ENCODE data around the gene ZFYVE26.

Gene ZFYVE26

DNA sequence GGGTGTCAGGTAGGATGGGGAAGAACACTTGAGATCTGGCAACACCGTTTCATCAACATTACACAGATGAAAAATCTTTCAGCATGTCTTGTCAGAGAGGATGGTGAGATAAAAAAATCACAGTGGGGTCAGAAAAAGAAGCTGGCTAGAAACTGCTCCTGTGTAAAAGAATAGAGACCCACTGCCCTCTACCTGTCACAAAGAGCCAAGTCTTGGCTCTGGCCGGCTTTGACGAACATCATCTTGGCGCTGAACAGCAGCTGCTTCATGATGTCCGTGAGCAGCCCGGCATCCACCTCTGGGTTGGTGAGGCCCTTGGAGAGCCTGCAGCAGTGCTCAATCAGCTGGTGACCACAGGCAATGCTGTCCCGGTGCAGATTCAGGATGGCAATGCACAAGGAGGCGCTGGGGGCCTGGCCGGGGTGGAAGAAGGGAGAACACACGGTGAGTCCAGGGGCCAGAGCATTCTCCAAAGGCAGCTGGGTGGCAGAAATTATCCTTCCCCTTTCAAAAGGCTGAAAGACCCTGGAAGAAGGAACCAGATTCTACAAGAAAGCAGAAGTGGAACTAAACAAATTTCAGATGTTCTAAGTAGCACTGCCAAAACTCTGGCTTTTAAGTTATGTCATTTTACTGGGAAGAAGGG lies 50.2 kb downstream of the ZFYVE26 start:
- Histone ChIP-seq H3K9me3 (ENCODE audit: low read depth, low read length) (no peaks in the 10 kb centered on the region), H3K36me3 (ENCODE audit: insufficient read depth, low read length) (peaks cover 48% of the 10 kb centered on the region), H3K9ac (ENCODE audit: insufficient read length) (no peak overlapping the region), H3K4me3 (no peak overlapping the region), H3K27ac (no peak overlapping the region)
- no peak for DNase-seq (ENCODE audit: low read depth, low spot score)
- TF ChIP-seq POLR2AphosphoS5 (IDR thresholded peaks at IDR 0.05; ENCODE audit: borderline replicate concordance, low read depth, low read length): no peak
- TF ChIP-seq FOXP2 (optimal IDR thresholded peaks at IDR 0.05; ENCODE audit: control extremely low read depth, extremely low read length, insufficient read depth): no peak
- TF ChIP-seq EZH2 (IDR thresholded peaks at IDR 0.05): no peak

DNA sequence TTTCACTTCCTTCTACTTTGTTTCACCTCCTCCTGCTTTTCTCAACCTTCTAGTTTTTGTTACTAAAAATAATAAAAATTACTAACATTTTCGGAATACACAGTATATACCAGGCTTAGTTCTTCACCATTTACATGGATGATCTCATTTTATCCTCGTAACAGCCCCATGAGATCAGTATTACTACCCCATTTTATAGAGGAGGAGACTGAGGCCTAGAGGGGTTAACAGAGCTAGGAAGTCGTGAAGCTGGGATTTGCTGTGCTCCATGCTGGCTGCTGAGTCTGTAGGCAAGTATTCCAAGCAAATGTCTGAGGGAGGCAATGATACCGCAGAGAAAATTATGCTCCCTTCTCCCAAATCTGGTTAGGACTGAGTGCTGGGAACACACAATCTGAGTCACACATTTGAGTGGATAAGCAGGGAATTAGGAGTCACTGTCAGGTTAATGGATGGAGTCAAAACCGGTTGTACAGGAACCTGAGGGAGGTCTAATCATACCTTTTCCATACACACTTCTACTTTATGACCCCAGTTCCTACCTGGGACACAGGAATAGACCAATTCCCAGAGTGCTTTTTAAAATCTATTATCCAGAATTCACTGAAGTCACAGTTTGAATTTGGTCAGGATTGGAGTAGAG lies 51.1 kb downstream of the ZFYVE26 start:
- no peak overlapping the region for H3K27ac ChIP-seq
- H3K9ac ChIP-seq (ENCODE audit: insufficient read length): no peak overlapping the region
- no peaks in the 10 kb centered on the region for H3K9me3 ChIP-seq (ENCODE audit: low read depth, low read length)
- TF ChIP-seq POLR2AphosphoS5 (IDR thresholded peaks at IDR 0.05; ENCODE audit: borderline replicate concordance, low read depth, low read length) (no peak), EZH2 (IDR thresholded peaks at IDR 0.05) (no peak), FOXP2 (optimal IDR thresholded peaks at IDR 0.05; ENCODE audit: control extremely low read depth, extremely low read length, insufficient read depth) (no peak)
- H3K4me3 ChIP-seq: no peak overlapping the region
- H3K36me3 ChIP-seq (ENCODE audit: insufficient read depth, low read length): peaks cover 45% of the 10 kb centered on the region
- no peak for DNase-seq (ENCODE audit: low read depth, low spot score)

DNA sequence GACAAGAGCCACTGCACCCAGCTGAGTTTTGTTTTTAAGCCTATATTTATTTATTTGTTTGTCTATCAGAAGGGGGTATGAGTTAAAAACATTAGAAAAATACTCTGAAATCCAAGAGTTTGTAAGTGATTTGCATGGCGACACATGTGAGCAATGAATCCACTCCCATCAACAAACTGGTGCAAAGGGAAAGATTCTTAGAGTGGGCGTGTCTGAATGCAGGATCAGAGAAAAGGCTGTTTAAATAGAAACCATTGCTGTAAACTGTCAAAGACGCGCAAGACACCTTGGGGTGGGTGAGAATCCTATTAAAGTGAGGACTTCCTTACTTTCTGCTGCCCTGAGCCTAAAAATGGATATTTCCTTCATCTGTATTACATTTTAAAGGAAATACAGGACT lies 51.9 kb downstream of the ZFYVE26 start:
- TF ChIP-seq POLR2AphosphoS5 (IDR thresholded peaks at IDR 0.05; ENCODE audit: borderline replicate concordance, low read depth, low read length) (no peak), FOXP2 (optimal IDR thresholded peaks at IDR 0.05; ENCODE audit: control extremely low read depth, extremely low read length, insufficient read depth) (no peak), EZH2 (IDR thresholded peaks at IDR 0.05) (no peak)
- Histone ChIP-seq H3K27ac (no peak overlapping the region), H3K36me3 (ENCODE audit: insufficient read depth, low read length) (peaks cover 42% of the 10 kb centered on the region), H3K9me3 (ENCODE audit: low read depth, low read length) (no peaks in the 10 kb centered on the region), H3K9ac (ENCODE audit: insufficient read length) (no peak overlapping the region), H3K4me3 (no peak overlapping the region)
- no peak for DNase-seq (ENCODE audit: low read depth, low spot score)

DNA sequence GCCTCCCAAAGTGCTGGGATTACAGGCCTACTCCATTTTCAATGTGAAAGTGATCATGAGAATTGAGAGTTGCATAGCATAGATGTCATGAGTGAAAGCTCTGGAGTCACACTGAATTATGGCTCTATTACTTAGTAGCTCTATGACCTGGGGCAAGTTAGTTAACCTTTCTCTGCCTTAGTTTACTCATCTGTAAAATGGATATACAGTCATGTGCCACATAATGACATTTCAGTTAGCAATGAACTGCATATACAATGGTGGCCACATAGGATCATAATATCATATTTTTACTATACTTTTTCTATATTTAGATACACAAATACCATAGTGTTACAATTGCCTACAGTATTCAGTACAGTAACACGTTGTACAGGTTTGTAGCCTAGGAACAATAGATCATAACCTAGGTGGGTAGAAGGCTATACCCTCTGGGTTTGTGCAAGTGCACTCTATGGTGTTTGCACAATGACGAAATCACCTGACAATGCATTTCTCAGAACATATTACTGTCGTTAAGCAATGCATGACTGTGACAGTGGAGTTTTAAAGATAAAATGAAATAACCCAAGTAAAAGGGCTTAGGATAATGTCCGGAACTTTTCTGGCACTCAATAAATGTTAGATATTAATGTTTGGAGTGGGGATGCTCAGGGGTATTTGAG lies 53.1 kb downstream of the ZFYVE26 start:
- TF ChIP-seq EZH2 (IDR thresholded peaks at IDR 0.05) (no peak), POLR2AphosphoS5 (IDR thresholded peaks at IDR 0.05; ENCODE audit: borderline replicate concordance, low read depth, low read length) (no peak), FOXP2 (optimal IDR thresholded peaks at IDR 0.05; ENCODE audit: control extremely low read depth, extremely low read length, insufficient read depth) (no peak)
- no peak overlapping the region for H3K9ac ChIP-seq (ENCODE audit: insufficient read length)
- H3K27ac ChIP-seq: no peak overlapping the region
- no peak for DNase-seq (ENCODE audit: low read depth, low spot score)
- peaks cover 30% of the 10 kb centered on the region for H3K36me3 ChIP-seq (ENCODE audit: insufficient read depth, low read length)
- H3K4me3 ChIP-seq: no peak overlapping the region
- no peaks in the 10 kb centered on the region for H3K9me3 ChIP-seq (ENCODE audit: low read depth, low read length)

DNA sequence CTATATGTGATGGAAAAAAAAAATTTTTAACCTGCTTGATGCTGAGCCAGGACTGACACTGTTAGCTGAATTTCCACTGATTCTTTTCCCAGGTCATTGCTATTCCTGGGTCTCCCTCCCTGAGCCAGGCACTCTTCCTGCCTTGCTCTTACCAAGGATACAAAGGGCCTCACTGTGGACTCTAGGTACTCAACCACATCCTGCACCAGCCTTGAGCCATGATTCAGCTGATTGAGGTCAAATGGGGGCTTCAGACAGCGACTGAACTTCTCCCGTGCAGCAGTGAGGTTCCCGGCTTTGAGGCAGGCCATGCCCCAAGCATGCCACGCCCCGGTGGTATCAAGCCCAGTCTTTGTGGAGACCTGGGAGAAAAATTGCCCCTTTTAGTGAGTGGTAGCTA lies 54.3 kb downstream of the ZFYVE26 start:
- Histone ChIP-seq H3K36me3 (ENCODE audit: insufficient read depth, low read length) (peaks cover 21% of the 10 kb centered on the region; the same call in 1 of the 2 replicates), H3K9ac (ENCODE audit: insufficient read length) (no peak overlapping the region), H3K27ac (no peak overlapping the region), H3K4me3 (no peak overlapping the region), H3K9me3 (ENCODE audit: low read depth, low read length) (no peaks in the 10 kb centered on the region)
- no peak for TF ChIP-seq EZH2 (IDR thresholded peaks at IDR 0.05)
- TF ChIP-seq POLR2AphosphoS5 (IDR thresholded peaks at IDR 0.05; ENCODE audit: borderline replicate concordance, low read depth, low read length): no peak
- no peak for TF ChIP-seq FOXP2 (optimal IDR thresholded peaks at IDR 0.05; ENCODE audit: control extremely low read depth, extremely low read length, insufficient read depth)
- no peak for DNase-seq (ENCODE audit: low read depth, low spot score)

DNA sequence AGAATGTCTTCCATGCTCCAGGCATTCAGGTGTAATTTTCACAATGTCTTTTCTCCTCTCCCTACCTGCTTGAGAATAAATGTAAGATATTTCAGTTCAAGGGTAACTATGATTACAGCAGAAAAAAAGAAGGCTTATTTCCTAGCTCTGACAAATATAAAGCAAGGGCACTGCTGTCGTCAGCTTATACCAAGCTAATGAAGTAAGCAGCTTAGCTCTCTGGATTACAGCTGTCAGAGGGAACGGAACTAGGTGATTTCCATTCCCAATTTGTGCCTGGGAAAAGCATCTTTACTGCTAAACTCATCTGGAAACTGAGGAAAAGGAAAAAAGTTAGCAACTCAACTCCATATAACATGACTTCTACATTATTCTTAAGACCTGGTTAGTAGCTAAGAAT lies 56.5 kb downstream of the ZFYVE26 start:
- H3K27ac ChIP-seq: no peak overlapping the region
- no peaks in the 10 kb centered on the region for H3K9me3 ChIP-seq (ENCODE audit: low read depth, low read length)
- H3K9ac ChIP-seq (ENCODE audit: insufficient read length): no peak overlapping the region
- no peak for DNase-seq (ENCODE audit: low read depth, low spot score)
- no peak overlapping the region for H3K4me3 ChIP-seq
- H3K36me3 ChIP-seq (ENCODE audit: insufficient read depth, low read length): peaks cover 17% of the 10 kb centered on the region; the same call in 1 of the 2 replicates
- no peak for TF ChIP-seq EZH2 (IDR thresholded peaks at IDR 0.05)
- TF ChIP-seq FOXP2 (optimal IDR thresholded peaks at IDR 0.05; ENCODE audit: control extremely low read depth, extremely low read length, insufficient read depth): no peak
- TF ChIP-seq POLR2AphosphoS5 (IDR thresholded peaks at IDR 0.05; ENCODE audit: borderline replicate concordance, low read depth, low read length): no peak

DNA sequence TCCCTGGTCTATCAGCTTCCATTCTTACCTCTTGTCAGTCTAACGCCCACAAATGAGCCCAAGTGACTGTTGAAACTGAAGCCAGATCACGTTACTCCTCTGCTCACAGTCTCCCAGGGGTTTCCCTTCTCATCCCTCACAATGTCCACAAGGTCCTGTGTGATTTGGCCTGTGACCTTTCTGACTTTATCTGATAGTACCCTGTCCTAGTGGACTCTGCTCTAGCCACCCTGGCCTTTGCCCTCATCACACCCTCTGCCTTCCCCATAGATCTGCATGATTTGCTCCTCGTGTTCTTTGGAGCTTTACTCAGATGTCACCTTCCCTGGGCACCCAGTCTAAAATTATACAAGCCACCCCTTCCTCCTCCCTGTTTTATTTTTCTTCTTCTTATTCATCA lies 59.2 kb downstream of the ZFYVE26 start:
- DNase-seq (ENCODE audit: low read depth, low spot score): no peak
- TF ChIP-seq EZH2 (IDR thresholded peaks at IDR 0.05): no peak
- no peak for TF ChIP-seq POLR2AphosphoS5 (IDR thresholded peaks at IDR 0.05; ENCODE audit: borderline replicate concordance, low read depth, low read length)
- TF ChIP-seq FOXP2 (optimal IDR thresholded peaks at IDR 0.05; ENCODE audit: control extremely low read depth, extremely low read length, insufficient read depth): no peak
- no peaks in the 10 kb centered on the region for H3K9me3 ChIP-seq (ENCODE audit: low read depth, low read length)
- no peak overlapping the region for H3K9ac ChIP-seq (ENCODE audit: insufficient read length)
- H3K36me3 ChIP-seq (ENCODE audit: insufficient read depth, low read length): peaks cover 38% of the 10 kb centered on the region; the same call in 1 of the 2 replicates
- H3K27ac ChIP-seq: no peak overlapping the region
- H3K4me3 ChIP-seq: no peak overlapping the region

DNA sequence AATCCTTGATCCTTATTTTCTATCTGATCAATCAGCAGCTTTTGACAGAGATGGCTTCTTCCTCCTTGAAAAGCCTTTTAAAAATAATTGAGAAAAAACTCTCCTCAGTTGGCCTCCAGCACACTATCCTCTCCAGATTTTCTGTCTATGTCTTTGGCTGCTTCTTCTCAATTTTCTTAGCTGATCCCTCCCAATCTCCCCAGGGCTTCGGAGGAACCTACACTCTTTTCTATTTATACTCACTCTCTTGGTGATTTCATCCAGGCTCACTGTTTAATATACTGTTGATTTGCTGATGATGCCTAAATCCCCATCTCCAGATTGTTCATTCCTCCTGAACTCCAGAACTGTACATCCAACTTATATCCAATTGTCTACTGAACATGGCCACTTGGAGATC lies 59.9 kb downstream of the ZFYVE26 start:
- H3K27ac ChIP-seq: no peak overlapping the region
- no peak for DNase-seq (ENCODE audit: low read depth, low spot score)
- H3K4me3 ChIP-seq: no peak overlapping the region
- peaks cover 41% of the 10 kb centered on the region; the same call in 1 of the 2 replicates for H3K36me3 ChIP-seq (ENCODE audit: insufficient read depth, low read length)
- no peak overlapping the region for H3K9ac ChIP-seq (ENCODE audit: insufficient read length)
- H3K9me3 ChIP-seq (ENCODE audit: low read depth, low read length): no peaks in the 10 kb centered on the region
- TF ChIP-seq FOXP2 (optimal IDR thresholded peaks at IDR 0.05; ENCODE audit: control extremely low read depth, extremely low read length, insufficient read depth) (no peak), EZH2 (IDR thresholded peaks at IDR 0.05) (no peak), POLR2AphosphoS5 (IDR thresholded peaks at IDR 0.05; ENCODE audit: borderline replicate concordance, low read depth, low read length) (no peak)
